ENCODE measurements around the gene ZSCAN22. TPM values are rescaled to one million over a fixed set of nuclear protein-coding genes. Genes with fewer than 3 reads are reported as not detected.

ZSCAN22 gene
- total RNA-seq, 6 donors from 2014 or later = 1.8 to 6.3 (median 3.7) TPM

GRCh38 chr19:58325311-58326022, 1.3 kb upstream of the ZSCAN22 start:
- TF ChIP-seq POLR2A (IDR thresholded peaks at IDR 0.05) (no peak), CTCF (IDR thresholded peaks at IDR 0.05) (no peak), EP300 (IDR thresholded peaks at IDR 0.05) (no peak), POLR2AphosphoS5 (IDR thresholded peaks at IDR 0.05) (no peak)
- peaks cover 0 to 6% (median 0%) of the 10 kb centered on the region in 4 donors for H3K36me3 ChIP-seq
- 83 to 96% methylated on average over 6 of the region's 6 CpGs for WGBS, 2 donors
- H3K4me1 ChIP-seq = peaks cover 18 to 32% (median 21%) of the 10 kb centered on the region in 4 donors
- DNase-seq = no peak
- H3K27me3 ChIP-seq = no peaks in the 10 kb centered on the region
- ATAC-seq (ENCODE audit: low FRiP score in 2 of 2) = no peak
- H3K4me3 ChIP-seq = peak overlapping the region in 2 of 4 donors; percentile 76 to 83
- no peaks in the 10 kb centered on the region for H3K9me3 ChIP-seq
- H3K27ac ChIP-seq = no peak overlapping the region

- H3K4me1 ChIP-seq = peaks cover 18 to 32% (median 21%) of the 10 kb centered on the region in 4 donors
- 1 to 8% methylated on average over 9 of the region's 9 CpGs for WGBS, 2 donors
- DNase-seq (no peak), ATAC-seq (ENCODE audit: low FRiP score in 2 of 2) (no peak)
- TF ChIP-seq CTCF (IDR thresholded peaks at IDR 0.05) (no peak), POLR2A (IDR thresholded peaks at IDR 0.05) (no peak), EP300 (IDR thresholded peaks at IDR 0.05) (no peak)
- no peaks in the 10 kb centered on the region for H3K9me3 ChIP-seq
- peaks cover 0 to 6% (median 0%) of the 10 kb centered on the region in 4 donors for H3K36me3 ChIP-seq
- H3K27me3 ChIP-seq = no peaks in the 10 kb centered on the region
- peak overlapping the region; percentile 83 to 96 (median 92) for H3K27ac ChIP-seq
- peak overlapping the region; percentile 66 to 89 (median 80) for H3K4me3 ChIP-seq
These were observed 287 bp upstream of the ZSCAN22 start for GRCh38 chr19:58326501-58326913.

GRCh38 chr19:58328999-58329398, 2.2 kb downstream of the ZSCAN22 start:
- H3K27ac ChIP-seq = no peak overlapping the region
- 59 to 75% methylated on average over 9 to 10 of the region's 10 CpGs for WGBS, 2 donors
- no peak for ATAC-seq (ENCODE audit: low FRiP score in 2 of 2)
- no peak for DNase-seq
- no peak overlapping the region for H3K4me3 ChIP-seq
- H3K4me1 ChIP-seq = peaks cover 18 to 32% (median 21%) of the 10 kb centered on the region in 4 donors
- no peaks in the 10 kb centered on the region for H3K36me3 ChIP-seq
- TF ChIP-seq EP300 (IDR thresholded peaks at IDR 0.05) = no peak
- no peak for TF ChIP-seq POLR2AphosphoS5 (IDR thresholded peaks at IDR 0.05)
- TF ChIP-seq CTCF (IDR thresholded peaks at IDR 0.05) = no peak
- TF ChIP-seq POLR2A (IDR thresholded peaks at IDR 0.05) = no peak
- H3K27me3 ChIP-seq = no peaks in the 10 kb centered on the region
- H3K9me3 ChIP-seq = no peaks in the 10 kb centered on the region

GRCh38 chr19:58330458-58330857, 3.7 kb downstream of the ZSCAN22 start:
- Histone ChIP-seq H3K4me1 (peaks cover 16 to 30% (median 21%) of the 10 kb centered on the region in 4 donors), H3K27ac (no peak overlapping the region), H3K27me3 (no peaks in the 10 kb centered on the region), H3K36me3 (peaks cover 0 to 10% (median 7%) of the 10 kb centered on the region in 4 donors), H3K9me3 (no peaks in the 10 kb centered on the region), H3K4me3 (no peak overlapping the region)
- DNase-seq = no peak
- 85 to 90% methylated on average over 4 of the region's 4 CpGs for WGBS, 2 donors
- ATAC-seq (ENCODE audit: low FRiP score in 2 of 2) = no peak
- TF ChIP-seq POLR2A (IDR thresholded peaks at IDR 0.05) (no peak), EP300 (IDR thresholded peaks at IDR 0.05) (no peak), POLR2AphosphoS5 (IDR thresholded peaks at IDR 0.05) (no peak), CTCF (IDR thresholded peaks at IDR 0.05) (no peak)

- no peak overlapping the region for H3K27ac ChIP-seq
- peaks cover 4 to 14% (median 10%) of the 10 kb centered on the region in 4 donors for H3K4me1 ChIP-seq
- no peak overlapping the region for H3K4me3 ChIP-seq
- TF ChIP-seq CTCF (IDR thresholded peaks at IDR 0.05) (no peak), POLR2A (IDR thresholded peaks at IDR 0.05) (no peak), POLR2AphosphoS5 (IDR thresholded peaks at IDR 0.05) (no peak), EP300 (IDR thresholded peaks at IDR 0.05) (no peak)
- H3K36me3 ChIP-seq = peaks cover 0 to 26% (median 13%) of the 10 kb centered on the region in 4 donors
- no peaks in the 10 kb centered on the region for H3K9me3 ChIP-seq
- 77 to 81% methylated on average over 1 of the region's 1 CpG for WGBS, 2 donors
- no peak for ATAC-seq (ENCODE audit: low FRiP score in 2 of 2)
- no peak for DNase-seq
- H3K27me3 ChIP-seq = no peaks in the 10 kb centered on the region
These were observed 5.9 kb downstream of the ZSCAN22 start for GRCh38 chr19:58332697-58333096.
